NCI-H526 (cell line): ENCODE data around the gene RUNX2.

Source experiments
- DNase-seq, 2 experiments: peaks; one replicate each; lab custom pipeline; 2025; lab: John Stamatoyannopoulos, UW

The RUNX2 gene

DNA sequence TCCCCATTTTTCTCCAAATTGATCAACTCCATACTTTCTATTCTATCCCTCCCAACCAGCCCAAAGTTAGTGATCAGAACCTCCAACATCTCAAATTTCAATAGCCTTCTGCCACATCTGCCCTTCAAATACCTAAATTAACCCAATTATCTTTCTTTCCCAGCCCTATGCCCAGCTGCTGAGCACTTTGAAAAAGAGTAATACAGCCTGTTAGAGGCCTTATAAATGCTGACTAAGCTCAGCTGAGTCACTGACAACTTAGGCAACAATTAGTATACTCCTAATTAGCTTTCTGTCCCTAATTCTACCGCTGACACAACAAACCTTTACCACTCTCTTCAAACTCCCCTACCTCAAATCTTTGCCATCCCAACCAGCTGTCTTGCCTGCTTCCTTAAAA, 23.5 kb downstream of the RUNX2 start:
- DNase-seq, result no peak

DNA sequence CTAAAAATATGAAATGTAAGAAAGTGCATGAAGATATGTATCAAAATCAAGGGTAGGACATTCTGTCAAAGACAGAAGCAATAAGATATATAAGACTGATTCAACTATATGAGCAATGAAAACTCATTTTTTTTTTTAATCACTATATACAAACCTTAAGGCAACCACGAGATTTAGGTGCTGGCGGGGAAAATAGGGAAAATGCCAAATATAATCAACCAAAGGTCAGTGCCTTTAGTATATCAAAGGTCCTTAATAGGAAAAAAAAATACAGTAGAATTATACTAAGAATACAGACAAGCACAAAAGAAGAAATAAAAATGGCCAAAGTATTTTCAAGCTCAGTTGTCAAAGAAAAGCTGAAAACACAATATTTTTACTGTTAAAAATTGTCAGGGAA, 25.5 kb downstream of the RUNX2 start:
- DNase-seq, result no peak

DNA sequence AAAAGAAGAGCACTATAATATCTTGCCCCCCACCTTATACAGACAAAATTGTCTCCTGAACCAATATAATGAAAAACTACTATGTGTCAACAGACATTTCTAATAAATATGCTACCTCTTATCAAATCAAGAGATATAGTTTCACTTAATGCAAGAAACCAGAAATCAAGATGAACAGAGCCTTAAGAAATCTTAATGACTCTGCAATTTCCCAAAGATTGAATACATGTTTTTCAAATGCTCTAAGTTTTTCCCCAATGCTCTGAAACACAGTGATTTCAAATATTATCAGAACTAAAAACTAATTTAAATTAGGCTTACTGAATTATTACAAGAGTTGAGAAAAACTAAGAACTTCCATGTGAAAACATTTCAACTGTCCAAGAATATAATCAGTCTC, 36.3 kb downstream of the RUNX2 start:
- no peak for DNase-seq

DNA sequence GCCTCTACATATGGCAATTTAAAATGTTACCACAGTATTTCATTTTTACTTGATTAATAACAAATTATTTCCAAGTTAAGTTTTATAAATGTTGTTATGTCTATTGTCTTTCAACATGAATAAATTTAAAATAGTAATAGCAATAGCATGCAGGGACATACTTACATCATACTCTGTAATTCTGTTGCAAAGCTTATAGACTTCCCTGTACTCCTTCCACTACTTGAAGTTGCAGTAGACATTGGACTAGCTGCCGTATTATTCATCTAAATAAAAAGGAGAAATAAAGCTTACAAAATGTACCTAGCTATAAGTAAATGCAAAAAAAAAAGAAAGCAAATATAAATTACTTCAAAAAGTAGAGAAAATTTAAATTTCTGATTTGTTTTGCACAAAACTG, 36.9 kb downstream of the RUNX2 start:
- no peak for DNase-seq

DNA sequence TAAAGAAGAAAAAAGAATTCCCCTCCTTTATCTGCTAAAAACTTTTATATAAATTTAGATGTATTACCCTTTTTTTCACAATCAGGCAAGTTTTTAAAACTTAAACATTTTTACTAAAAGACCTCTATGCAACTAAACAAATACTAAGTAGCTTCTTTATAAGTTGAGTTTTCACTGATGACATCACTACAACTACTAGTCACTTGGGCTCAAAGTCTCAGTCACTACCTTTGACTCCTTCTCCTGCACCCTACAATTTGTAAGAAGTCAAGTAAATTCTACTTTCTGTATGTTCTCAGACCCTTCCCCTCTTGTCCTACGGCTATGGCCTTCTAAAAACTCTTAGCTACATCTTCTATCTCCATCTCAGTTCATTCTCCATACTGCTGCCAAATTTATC, 38.4 kb downstream of the RUNX2 start:
- DNase-seq, result no peak

DNA sequence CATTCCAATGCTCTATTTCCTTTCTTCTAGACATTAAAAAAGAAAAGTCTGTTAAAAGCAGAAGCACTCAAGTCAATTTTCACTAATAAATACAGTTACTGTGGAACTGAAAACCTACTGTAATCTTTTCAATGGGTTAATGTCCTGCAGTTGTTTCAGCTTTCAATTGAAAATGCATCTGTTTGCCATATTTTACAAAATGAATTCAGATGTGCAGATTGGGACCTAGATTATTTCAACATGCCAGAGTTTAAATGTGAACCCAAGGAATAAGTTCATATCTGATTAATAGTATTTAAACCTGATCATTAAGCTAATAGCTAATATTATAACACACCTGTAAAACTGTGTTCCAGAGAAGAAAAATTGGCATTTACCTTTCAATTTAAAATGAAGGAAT, 39.9 kb downstream of the RUNX2 start:
- no peak for DNase-seq

DNA sequence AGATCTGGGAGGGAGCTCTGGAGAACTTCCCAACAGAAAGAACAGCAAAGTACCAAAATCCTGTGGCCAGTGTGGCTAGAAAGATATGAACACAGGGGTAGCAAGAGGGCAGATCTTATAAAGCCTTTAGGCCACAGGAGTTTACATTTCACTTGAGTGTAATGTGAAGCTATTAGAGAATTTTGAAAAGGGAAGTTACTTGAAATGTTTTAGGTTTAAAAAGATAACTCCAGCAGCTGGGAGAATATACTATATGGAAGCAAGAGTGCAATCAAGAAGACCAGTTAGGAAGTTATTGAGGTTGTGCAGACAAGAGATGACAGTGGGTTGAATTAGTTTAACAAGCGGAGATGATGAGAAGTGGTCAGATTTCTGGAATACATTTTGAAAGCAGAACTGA, 41.7 kb downstream of the RUNX2 start:
- no peak for DNase-seq

DNA sequence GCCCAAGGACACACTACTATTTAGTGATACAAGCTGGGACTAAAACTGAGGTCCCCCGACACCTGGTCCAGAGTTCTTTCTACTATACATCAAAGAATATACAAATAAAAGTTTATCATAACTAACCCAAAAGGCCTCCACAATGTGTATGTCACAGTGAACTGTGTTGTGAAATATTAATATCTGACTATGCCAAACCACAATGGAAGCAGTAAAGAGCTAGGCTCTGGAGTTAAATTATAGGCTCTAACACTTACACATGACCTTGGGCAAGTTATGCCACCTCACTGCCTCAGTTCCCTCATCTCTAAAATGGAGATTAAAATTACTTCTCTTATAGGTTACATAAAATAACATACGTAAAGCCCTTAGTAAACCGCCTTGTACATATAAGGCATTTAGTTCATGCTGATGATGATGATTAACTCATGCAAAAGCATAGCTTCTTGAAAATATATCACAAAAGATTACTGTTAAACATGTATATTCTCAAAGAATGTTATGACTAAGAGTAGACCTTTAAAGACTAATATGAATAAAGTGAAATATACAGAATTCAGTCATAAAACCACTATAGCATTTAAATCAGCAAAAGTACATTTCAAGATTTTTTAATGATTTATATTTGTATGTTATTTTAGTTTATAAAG, 43.9 kb downstream of the RUNX2 start:
- no peak for DNase-seq

DNA sequence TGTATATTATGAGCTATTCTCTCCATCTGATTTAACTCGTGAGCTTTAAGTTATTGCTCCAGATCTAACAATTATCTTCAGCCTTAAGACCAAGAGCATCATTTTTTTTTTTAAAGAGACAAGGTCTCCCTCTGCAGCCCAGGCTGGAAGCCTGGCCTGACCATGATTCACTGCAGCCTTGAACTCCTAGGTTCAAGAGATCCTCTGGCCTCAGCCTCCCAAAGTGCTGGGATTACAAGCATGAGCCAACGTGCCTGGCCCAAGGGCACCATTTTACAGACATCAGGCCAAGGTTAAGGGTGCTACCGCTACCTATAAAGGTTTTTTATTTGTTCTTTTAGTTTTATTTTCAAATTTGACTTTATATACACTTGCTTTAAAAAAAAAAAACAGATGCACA, 47.3 kb downstream of the RUNX2 start:
- DNase-seq, result peak in 1 of 2 experiments; percentile 42

DNA sequence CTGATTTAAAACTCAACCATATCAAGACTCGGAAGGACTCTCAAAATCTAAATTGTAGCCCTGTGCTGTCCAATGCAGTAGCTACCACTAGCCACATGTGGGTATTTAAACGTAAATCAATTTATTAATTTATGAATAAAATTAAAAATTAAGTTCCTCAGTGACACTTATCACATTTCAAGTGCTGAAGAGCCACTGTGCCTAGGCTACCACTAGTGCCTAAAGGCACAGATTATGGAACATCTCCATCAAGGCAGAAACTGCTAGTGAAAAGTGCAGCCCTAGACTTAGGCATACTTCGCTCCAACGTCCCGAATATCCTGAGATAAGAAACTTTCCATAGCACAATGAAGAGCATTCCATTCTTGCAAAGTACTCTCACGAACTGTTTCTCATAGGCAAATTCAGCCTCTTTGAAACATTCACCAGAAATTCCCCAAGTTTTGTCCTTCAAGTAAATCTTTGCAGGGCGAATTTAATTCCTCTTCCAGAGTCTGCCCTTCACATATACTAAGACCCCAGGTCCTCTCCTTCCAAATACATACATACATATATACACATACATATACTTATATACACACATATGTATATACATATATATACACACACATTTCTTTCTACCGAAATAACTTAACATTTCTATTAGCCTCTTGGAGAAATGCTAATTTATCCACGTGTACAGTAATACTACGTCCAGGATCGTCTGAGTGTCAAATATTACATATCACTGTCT, 48.3 kb downstream of the RUNX2 start:
- peak in 1 of 2 experiments; percentile 80 for DNase-seq

DNA sequence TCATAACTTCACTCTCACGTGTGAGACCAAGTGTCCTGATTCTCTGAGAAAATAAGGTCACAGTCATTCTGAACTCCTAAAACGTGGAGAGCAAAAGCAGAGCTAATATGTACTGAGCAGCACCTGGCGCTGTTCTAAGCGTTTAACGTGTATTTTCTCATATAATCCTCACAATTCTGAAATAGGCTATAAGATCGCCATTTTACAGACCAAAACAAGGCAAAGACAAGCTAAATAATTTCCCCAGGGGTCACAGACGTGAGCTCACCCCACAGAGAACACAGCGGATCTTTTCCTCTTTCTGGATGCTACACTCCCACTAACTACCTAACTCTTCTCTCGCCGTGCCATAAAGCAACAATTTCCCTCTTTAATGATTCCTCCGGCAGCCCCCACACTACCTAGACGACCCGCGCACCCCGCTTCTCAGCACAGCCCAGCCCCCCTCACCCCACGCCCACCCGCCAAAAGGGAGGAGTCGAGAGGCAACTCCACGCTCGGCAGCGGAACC, 49.0 kb downstream of the RUNX2 start:
- no peak for DNase-seq

DNA sequence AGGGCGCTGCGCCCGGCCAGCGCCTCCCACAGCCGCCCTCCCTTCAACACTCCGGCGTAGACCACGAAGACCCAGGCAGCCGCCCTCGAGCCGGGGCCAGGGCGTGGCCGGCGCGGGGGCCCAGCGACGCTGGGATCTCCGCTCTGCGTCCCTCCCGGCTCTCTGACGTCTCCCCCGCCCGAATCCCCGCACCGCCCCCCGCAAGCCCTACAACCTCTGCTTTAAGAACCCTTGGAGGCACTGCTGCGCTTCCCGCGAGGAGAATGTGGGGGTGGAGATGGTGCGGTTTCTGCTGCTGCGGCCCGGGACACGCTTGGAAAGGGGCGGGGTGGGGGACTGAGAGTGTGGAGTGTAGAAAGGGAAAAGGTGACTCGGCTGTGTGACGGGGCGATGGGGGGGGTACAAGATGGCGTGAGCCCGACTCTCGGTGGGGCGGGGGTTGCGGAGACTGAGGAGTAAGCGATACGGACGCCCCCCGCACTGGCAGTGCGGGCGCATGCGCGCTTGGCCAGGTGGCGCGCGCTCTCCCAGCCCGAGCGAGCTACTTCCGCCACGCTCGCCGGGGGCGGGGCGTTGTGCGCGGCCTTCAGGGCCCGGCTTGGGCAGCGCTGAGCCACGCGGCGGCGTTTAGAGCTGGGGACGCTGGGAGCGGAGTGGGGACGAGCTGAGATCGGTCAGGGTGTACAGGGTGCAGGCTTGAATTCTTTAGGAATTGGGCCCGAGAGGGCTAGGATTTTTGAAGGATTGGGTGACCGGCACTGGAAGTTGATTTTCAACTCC, 49.6 kb downstream of the RUNX2 start, which contains the start of gene SUPT3H:
SUPT3H (minus strand) TSS at position 381 of the 780 bp plus-strand sequence.
- DNase-seq, result peak; percentile 90 to 98

DNA sequence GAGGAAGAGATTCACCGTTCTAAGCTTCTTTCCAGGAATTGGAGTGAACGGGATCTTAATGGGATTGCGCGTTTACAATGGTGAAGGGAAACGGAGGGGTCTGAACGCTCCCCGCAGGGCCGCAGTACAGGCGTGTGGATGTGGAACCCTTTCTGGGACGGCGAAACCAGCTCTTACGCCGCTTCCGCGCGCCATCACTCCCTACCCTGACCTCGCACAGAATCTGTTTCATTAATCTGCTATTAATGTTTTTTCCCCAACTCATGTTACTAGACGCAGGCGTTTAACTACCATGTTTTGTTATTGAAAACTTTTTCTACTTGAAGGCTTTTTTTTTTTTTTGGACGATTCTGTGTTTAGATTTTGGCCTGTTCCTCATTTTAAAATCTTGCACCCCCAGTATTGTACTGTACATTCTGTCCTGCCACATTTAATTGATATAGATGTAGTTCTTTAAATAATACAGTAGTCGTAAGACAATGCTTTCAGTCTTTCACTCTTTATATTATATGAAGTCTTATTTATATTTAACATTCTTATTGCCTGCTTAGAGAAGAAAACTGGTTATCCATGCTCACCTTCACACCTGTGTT, 50.3 kb downstream of the RUNX2 start:
- DNase-seq, result peak; percentile 83 to 90

DNA sequence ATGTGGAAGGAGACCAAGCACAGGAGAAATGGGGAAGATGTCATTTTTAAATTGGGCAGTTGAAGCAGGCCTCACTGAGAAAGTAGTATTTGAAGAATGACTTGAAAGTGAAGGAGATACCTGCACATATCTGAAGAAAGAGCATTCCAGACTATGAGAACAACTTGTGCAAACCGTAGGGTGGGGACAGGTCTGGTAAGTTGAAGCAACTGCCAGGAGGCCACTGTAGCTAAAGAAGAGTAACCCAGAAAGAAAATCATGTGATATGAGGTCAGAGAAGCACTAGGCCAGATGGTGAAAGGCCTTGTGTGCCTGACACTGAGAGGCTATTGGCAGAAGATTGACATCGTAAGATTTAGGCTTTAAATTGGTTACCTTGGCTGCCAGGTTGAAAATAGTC, 54.3 kb downstream of the RUNX2 start:
- no peak for DNase-seq

DNA sequence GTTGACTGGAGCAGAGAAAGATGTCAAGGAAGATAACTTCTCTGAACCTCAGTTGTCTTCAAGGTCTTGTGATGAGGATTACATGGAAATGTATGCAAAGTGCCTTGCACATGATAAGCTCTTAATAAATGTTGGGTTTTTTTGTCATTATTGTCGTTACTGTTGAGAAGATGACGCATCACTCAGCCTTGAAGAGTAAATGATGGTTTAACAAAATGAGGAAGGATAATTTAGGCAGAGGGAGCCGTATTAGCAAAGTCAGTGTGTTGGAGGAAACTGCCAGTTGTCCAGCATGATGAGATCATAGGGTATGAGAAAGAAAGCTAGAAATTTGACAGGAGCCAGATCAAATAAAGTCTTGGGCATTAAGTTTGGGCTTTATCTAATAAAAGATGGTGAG, 58.4 kb downstream of the RUNX2 start:
- no peak for DNase-seq

DNA sequence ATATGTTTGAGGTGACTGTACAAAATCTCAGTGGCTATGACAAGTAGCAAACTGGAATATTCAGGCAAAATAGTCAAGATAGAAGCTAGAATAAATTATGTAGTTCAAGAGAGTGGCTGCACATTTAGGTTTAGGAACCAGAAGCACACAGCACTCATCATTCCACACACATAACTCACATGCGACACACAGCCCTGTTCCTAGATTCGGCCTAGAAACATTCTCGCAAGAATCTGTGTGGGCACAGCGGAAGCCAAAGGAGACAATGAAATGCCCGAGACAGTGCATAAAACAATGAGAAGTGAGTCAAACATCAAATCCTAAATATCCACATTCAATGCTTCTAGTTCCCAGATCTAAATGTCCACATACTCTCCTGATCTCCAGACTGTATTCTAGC, 59.1 kb downstream of the RUNX2 start:
- DNase-seq, result no peak

DNA sequence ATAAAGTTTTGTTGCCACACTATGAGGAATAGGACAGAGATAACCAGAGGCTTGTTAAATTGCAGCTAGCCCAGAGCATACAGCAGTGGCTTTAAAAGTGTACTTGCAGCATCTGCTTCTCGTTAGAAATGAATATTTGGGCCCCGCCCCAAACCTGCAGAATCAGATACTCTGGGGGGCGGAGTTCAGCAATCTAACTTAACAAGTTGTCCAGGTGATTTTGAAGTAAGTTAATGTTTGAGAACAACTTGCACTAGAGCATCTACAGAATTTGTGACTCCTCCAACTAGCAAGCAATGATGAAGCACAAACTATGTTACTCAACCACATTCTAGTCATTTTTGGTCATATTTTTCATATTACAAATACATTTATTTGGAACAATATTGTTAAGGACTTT, 60.2 kb downstream of the RUNX2 start:
- peak in 1 of 2 experiments; percentile 24 for DNase-seq

DNA sequence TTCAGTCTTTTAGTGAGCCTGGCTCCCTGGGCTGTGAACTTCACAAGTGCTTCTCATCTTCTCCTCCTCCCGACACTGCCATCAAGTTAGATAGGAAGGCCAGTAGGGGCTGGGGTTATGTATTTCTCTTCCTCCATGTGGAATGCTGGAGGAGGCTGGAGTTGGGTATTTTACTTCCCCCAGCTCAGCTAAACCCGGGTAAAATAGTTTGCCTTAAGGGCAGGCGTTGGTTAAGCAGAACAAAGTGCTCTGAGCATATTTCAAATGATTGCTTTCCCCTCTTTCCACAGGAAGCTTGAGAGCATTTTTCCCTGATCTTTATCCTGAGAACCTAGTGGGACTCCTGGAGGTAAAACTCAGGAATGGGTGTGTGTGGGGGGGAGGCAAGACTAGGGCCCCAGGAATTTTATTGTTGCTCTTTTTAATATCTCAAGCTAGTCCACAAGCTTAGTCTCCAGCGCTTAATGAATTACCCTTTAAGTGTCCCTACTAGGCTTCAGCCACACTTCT, 66.5 kb downstream of the RUNX2 start:
- no peak for DNase-seq

DNA sequence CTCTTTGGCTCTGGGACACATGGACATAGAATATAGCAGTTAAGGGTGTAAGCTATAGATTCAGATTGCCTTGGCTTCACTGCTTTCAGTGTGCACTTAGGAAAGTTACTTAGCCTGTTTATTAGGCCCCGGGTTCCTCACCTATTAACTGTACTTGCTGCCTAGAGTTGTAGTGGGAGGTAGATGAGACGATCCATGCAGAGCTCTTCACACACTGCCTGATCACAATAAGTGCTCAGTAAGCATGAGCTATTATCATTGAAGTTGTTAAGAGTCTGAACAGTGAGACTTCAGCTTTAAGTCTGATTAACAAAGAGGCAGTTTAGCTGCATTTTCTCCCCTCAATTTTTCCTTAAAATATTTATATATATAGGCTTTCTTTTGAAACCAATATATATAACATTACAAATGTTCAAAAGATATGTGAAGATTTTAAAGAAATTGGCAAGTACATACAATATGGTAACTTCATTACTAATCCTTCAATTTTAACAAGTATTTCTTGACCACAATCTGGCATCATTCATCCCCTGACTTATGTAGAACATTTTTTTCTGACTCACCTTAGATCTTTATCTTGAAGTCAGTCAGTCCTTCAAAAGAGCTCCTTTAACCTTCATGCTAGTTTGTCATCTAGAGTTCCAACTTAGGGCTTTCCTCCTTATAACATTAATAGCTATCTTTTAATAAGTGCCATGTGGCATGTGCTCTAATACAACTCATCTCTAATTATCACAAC, 70.1 kb downstream of the RUNX2 start:
- DNase-seq, result no peak

DNA sequence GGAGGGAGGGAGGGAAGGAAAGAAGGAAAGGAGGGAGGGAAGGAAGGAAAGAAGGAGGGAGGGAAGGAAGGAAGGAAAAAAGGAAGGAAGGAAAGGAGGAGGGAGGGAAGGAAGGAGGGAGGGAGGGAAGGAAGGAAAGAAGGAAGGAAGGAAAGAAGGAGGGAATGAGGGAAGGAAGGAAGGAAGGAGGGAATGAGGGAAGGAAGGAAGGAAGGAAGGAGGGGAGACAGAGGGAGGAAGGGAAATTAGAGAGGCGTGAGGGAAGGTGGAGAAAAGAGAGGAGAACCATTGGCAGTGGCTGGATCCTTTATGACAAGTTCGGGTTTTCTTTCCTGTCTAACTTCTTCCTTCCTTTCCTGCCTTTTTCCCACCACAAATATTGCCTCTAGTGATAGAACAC, 71.9 kb downstream of the RUNX2 start:
- no peak for DNase-seq

DNA sequence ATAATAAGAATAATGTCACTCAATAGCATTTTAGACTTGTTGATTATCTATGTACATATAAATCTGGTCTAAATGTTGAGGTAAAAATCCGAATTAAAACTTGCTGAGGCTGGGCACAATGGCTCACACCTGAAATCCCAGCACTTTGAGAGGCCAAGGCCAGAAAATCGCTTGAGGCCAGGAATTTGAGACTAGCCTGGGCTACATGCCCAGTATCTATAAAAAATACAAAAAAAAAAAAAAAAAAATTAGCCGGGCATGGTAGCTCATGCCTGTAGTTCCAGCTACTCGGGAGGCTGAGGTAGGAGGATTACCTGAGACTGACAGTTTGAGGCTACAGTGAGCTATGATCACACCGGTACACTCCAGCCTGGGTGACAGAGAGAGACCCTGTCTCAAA, 83.8 kb downstream of the RUNX2 start:
- no peak for DNase-seq
